ENCODE measurements around the gene COLEC12.

COLEC12 gene

GRCh38 chr18:473802-474201 lies 26.7 kb downstream of the COLEC12 start:
- DNase-seq: no peak

GRCh38 chr18:471716-472115 lies 28.8 kb downstream of the COLEC12 start:
- no peak for DNase-seq

- no peak for DNase-seq
Measured at GRCh38 chr18:470661-471501, 29.6 kb downstream of the COLEC12 start.

GRCh38 chr18:468955-469790 lies 31.3 kb downstream of the COLEC12 start:
- peak; percentile 23 for DNase-seq

GRCh38 chr18:463827-464541 lies 36.5 kb downstream of the COLEC12 start:
- peak; percentile 31 for DNase-seq

- DNase-seq: no peak
Measured at GRCh38 chr18:463403-463802, 37.1 kb downstream of the COLEC12 start.

- no peak for DNase-seq
Measured at GRCh38 chr18:461762-462161, 38.7 kb downstream of the COLEC12 start.

GRCh38 chr18:460791-461190 lies 39.7 kb downstream of the COLEC12 start:
- no peak for DNase-seq

GRCh38 chr18:459814-460593 lies 40.5 kb downstream of the COLEC12 start:
- DNase-seq: no peak

GRCh38 chr18:457521-458412 lies 42.7 kb downstream of the COLEC12 start:
- no peak for DNase-seq

- DNase-seq: no peak
Measured at GRCh38 chr18:457140-457519, 43.4 kb downstream of the COLEC12 start.

- no peak for DNase-seq
Measured at GRCh38 chr18:456361-457139, 44.0 kb downstream of the COLEC12 start.

- no peak for DNase-seq
Measured at GRCh38 chr18:453400-453799, 47.1 kb downstream of the COLEC12 start.

GRCh38 chr18:452816-453215 lies 47.7 kb downstream of the COLEC12 start:
- no peak for DNase-seq

- no peak for DNase-seq
Measured at GRCh38 chr18:449374-449773, 51.1 kb downstream of the COLEC12 start.

GRCh38 chr18:448116-448790 lies 52.2 kb downstream of the COLEC12 start:
- DNase-seq: no peak

- DNase-seq: no peak
Measured at GRCh38 chr18:446941-447560, 53.5 kb downstream of the COLEC12 start.

GRCh38 chr18:445055-445454 lies 55.4 kb downstream of the COLEC12 start:
- DNase-seq: no peak

GRCh38 chr18:438571-438970 lies 61.9 kb downstream of the COLEC12 start:
- DNase-seq: no peak

GRCh38 chr18:435940-436339 lies 64.6 kb downstream of the COLEC12 start:
- no peak for DNase-seq

All from GDM1 (cell line).